Mucosa of descending colon (tissue), 3 donors: ENCODE results near the gene EPHA6. TPM values are rescaled to one million over a fixed set of nuclear protein-coding genes. Genes with fewer than 3 reads are reported as not detected.
A peak's percentile ranks its signal among the peaks of the same experiment; 100 is the strongest.

Experiments used
- ATAC-seq: fragments of 200-7000 bp; cut with Tn5 transposase; one replicate; pipeline ENCODE4 v1.9.1; 2020; ENCODE audit warnings: mild to moderate bottlenecking, moderate library complexity
- DNase-seq, 3 donors: peaks; one replicate each; pipeline ENCODE4 v3.0.0-alpha.2; 2020
- H3K36me3 ChIP-seq: fragments of 200-600 bp; one replicate; pipeline ENCODE4 v1.8.0; 2021; ENCODE audit warnings: low read depth, mild to moderate bottlenecking
- H3K4me1 ChIP-seq: fragments of 200-600 bp; one replicate; pipeline ENCODE4 v1.8.0; 2021; ENCODE audit warnings: low read depth, mild to moderate bottlenecking
- H3K4me3 ChIP-seq: fragments of 200-600 bp; one replicate; pipeline ENCODE4 v1.8.0; 2021; ENCODE audit warnings: mild to moderate bottlenecking
- H3K9me3 ChIP-seq: fragments of 200-600 bp; one replicate; pipeline ENCODE4 v1.8.0; 2021; ENCODE audit warnings: mild to moderate bottlenecking
- intact Hi-C, 2 donors: fragments of 100-400 bp; cut with DNase I in 1 of 2; cut with micrococcal nuclease in 1 of 2; formaldehyde crosslinking; loops; one replicate each; pipeline versions ENCODE4 v1.11.0 to v1.11.1; 2022; cut with DNase I, micrococcal nuclease
- total RNA-seq, 3 donors: library from RNA; stranded (reverse); fragmentation: NEBNext Ultra II Directional in 2 of 3; extraction: Animal tissue kit (Norgen Biotek cat#: 25700) in 2 of 3; gene quantifications; one replicate each; pipeline versions ENCODE4 v1.2.1 to v1.2.4, GENCODE V29; 2021 to 2023
- TF ChIP-seq, protein P1 (sequence below): fragments of 200-600 bp; IDR thresholded peaks from one replicate; pipeline ENCODE4 v1.8.0; 2022; ENCODE audit warnings: antibody characterized with exemption, mild to moderate bottlenecking
- donor health status: DM: no; HTN: no; CAD: no; lungs with moderate emphysema.
- donor health status: DM: no; HTN: no; CAD: no.
- donor health status: DM: no; HTN: yes; CAD: no.

The EPHA6 gene
- total RNA-seq, 3 donors from 2014 or later = 0.55 to 24.8 (median 1.5) TPM

DNA sequence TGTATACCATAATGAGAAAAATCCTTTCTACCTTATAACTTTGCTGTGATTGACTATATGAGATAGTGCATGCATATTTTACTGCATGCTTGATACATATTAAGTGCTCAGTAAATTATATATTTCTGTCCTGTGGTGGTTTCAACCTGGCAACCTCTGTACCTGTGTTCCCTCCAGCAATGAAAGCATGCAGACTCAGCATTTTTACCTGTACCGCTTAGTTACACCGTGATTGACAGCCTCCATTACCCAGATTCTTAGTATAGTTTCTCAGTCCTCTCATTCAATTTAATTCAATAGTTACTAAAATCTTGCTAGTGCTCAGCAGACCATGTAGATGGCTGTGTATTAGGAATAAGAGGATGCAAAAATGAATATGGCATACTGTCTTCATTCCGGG is 386.0 kb downstream of the EPHA6 start:
- intact Hi-C loops = no loop called here
- Histone ChIP-seq H3K4me3 (no peak overlapping the region), H3K9me3 (no peaks in the 10 kb centered on the region), H3K4me1 (no peaks in the 10 kb centered on the region), H3K36me3 (no peaks in the 10 kb centered on the region)
- no peak for DNase-seq
- ATAC-seq = no peak
- TF ChIP-seq, protein P1, sequence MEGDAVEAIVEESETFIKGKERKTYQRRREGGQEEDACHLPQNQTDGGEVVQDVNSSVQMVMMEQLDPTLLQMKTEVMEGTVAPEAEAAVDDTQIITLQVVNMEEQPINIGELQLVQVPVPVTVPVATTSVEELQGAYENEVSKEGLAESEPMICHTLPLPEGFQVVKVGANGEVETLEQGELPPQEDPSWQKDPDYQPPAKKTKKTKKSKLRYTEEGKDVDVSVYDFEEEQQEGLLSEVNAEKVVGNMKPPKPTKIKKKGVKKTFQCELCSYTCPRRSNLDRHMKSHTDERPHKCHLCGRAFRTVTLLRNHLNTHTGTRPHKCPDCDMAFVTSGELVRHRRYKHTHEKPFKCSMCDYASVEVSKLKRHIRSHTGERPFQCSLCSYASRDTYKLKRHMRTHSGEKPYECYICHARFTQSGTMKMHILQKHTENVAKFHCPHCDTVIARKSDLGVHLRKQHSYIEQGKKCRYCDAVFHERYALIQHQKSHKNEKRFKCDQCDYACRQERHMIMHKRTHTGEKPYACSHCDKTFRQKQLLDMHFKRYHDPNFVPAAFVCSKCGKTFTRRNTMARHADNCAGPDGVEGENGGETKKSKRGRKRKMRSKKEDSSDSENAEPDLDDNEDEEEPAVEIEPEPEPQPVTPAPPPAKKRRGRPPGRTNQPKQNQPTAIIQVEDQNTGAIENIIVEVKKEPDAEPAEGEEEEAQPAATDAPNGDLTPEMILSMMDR = no peak

DNA sequence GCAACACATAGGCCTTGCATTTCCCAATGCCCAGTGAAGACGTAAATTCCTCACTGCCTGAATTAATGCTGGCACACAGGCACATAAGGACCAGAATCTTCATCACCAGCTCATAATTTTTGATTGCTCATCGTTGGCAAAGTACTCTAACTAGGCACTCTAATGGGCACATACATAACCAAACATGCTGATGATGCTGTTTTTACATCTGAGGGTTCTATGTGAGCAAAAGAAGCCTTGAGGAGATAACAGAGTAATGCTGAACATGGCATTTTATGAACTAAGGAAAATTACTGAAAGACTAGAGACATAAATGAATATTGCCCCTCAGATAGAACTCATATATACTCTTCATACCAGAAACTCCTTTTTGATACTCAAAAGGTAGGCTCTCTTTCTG is 387.4 kb downstream of the EPHA6 start:
- no peak for DNase-seq
- intact Hi-C loops = no loop called here
- Histone ChIP-seq H3K36me3 (no peaks in the 10 kb centered on the region), H3K4me3 (no peak overlapping the region), H3K9me3 (no peaks in the 10 kb centered on the region), H3K4me1 (no peaks in the 10 kb centered on the region)
- TF ChIP-seq, protein P1 = no peak
- no peak for ATAC-seq

DNA sequence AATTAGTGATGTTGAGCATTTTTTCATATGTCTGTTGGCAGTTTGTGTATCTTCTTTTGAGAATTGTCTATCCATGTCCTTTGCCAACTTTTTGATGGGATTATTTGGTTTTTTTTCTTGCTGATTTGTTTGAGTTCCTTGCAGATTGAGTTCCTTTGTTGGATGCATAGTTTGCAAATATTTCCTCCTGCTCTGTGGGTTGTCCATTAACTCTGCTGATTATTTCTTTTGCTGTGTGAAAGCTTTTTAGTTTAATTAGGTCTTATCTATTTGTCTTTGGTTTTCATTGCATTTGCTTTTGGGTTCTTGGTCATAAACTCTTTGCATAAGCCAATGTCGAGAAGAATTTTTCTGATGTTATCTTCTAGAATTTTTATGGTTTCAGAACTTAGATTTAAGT is 414.6 kb downstream of the EPHA6 start:
- H3K9me3 ChIP-seq = no peaks in the 10 kb centered on the region
- ATAC-seq = no peak

DNA sequence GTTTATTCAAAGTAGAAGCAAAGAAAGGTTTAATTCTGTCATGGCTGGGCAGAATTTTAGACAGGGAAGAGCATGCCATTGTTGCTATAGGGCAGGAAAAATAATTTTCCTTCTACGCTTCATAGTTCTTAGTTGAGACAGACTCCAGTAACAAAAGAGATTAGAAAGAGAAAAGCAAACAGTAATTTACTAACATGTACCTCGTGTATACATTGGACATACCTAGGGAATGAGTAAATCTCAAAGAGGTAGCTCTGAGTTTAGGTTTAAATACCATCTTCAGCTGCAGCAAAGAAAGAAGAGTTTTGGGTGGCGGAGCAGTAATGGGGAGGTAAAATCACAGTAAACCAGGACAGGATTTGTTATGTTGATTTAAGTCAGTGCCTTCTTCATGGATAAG is 416.1 kb downstream of the EPHA6 start:
- intact Hi-C loops = no loop called here
- Histone ChIP-seq H3K4me3 (no peak overlapping the region), H3K9me3 (no peaks in the 10 kb centered on the region), H3K4me1 (no peaks in the 10 kb centered on the region), H3K36me3 (no peaks in the 10 kb centered on the region)
- DNase-seq = no peak
- ATAC-seq = no peak
- TF ChIP-seq, protein P1 = no peak

More for the DNA sequence above, 414.6 kb downstream of the EPHA6 start:
- TF ChIP-seq, protein P1 = no peak
- DNase-seq = no peak
- intact Hi-C loops = no loop called here
- no peak overlapping the region for H3K4me3 ChIP-seq
- no peaks in the 10 kb centered on the region for H3K4me1 ChIP-seq
- no peaks in the 10 kb centered on the region for H3K36me3 ChIP-seq

DNA sequence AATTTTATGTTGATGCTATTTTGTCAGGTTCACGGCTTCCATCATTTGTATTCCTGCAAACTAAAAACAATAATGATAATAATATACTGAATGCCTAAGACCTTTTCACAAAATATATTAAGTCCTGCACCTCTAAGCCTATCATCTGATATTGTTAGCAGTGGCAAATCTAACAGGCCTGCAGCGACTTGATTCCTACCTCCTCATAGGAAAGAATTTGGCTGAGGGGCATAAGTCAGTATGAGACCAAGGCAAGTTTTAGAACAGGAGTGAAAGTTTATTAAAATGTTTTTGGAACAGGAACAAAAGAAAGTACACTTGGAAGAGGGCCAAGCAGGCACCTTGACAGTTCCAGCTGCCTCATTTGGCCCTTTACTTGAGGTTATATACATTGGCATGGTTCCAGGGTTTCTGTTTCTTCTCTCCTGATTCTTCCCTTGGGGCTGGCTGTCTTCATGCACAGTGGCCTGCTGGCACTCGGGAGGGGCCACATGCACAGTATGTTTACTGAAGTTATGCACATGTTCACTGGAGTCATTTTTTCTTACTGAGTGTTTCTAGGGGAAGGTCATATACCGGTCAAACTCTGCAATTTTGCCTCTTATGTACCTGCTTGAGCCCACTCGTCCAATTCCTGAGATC is 418.1 kb downstream of the EPHA6 start:
- intact Hi-C loops = no loop called here

More for the DNA sequence above, 418.1 kb downstream of the EPHA6 start:
- DNase-seq = peak in 1 of 3 donors; percentile 3
- no peaks in the 10 kb centered on the region for H3K9me3 ChIP-seq
- H3K4me1 ChIP-seq = no peaks in the 10 kb centered on the region
- no peak overlapping the region for H3K4me3 ChIP-seq
- no peaks in the 10 kb centered on the region for H3K36me3 ChIP-seq
- ATAC-seq = peak; percentile 18
- TF ChIP-seq, protein P1 = no peak
